22Rv1 (cell line): ENCODE measurements around the gene FADS2.

Experiments used
- CTCF ChIP-seq: fragments of 450-650 bp; IDR thresholded peaks from 2 replicates; pipeline ENCODE4 v1.5.1; 2017; ENCODE audit warnings: mild to moderate bottlenecking
- ZFX ChIP-seq: fragments of 450-650 bp; IDR thresholded peaks from 2 replicates; pipeline ENCODE4 v1.6.1; 2017; ENCODE audit warnings: antibody characterized with exemption, borderline replicate concordance

GRCh38 chr11:61794579-61794978 lies 33.5 kb upstream of the FADS2 start:
- TF ChIP-seq CTCF (no peak), ZFX (no peak)
